DND-41 (cell line): Measurements from ENCODE around the gene KCNMA1.

Experiments used
- ATAC-seq: fragments of 200-7000 bp; cut with Tn5 transposase; 3 replicates; pipeline ENCODE4 v1.9.1; 2021; ENCODE audit warnings: low read depth; ENCODE audit not compliant: insufficient read depth
- DNase-seq: peaks from one replicate; pipeline ENCODE4 v3.0.0-alpha.2; 2020
- H2AFZ ChIP-seq: 2 replicates; pipeline ENCODE4 v1.6.0; 2012; ENCODE audit warnings: low read depth, low read length
- H3K27ac ChIP-seq: 2 replicates; pipeline ENCODE4 v1.5.1; 2012; ENCODE audit warnings: low read length, inconsistent platforms
- H3K27me3 ChIP-seq: fragments of 200-600 bp; sonication (generic); 2 replicates; pipeline ENCODE4 v1.6.0; 2012; ENCODE audit warnings: low read length, mild to moderate bottlenecking, inconsistent platforms; ENCODE audit not compliant: insufficient read depth, poor library complexity
- H3K36me3 ChIP-seq: 2 replicates; pipeline ENCODE4 v1.5.1; 2012; ENCODE audit warnings: low read length, inconsistent platforms; ENCODE audit not compliant: insufficient read depth
- H3K4me1 ChIP-seq: 2 replicates; pipeline ENCODE4 v1.5.1; 2012; ENCODE audit warnings: mild to moderate bottlenecking, low read length; ENCODE audit not compliant: insufficient read depth
- H3K4me2 ChIP-seq: 2 replicates; pipeline ENCODE4 v1.6.0; 2012; ENCODE audit warnings: mild to moderate bottlenecking, moderate library complexity, low read length, inconsistent platforms; ENCODE audit not compliant: insufficient read depth
- H3K4me3 ChIP-seq, 2 experiments: fragments of 200-600 bp in 1 of 2; shearing (Covaris generic) in 1 of 2; 2 replicates each; pipeline ENCODE4 v1.5.1; 2012 to 2016; ENCODE audit warnings: inconsistent platforms in 2 of 2, low read length in 2 of 2, mild to moderate bottlenecking in 2 of 2, low read depth in 1 of 2, moderate library complexity in 1 of 2
- H3K79me2 ChIP-seq: 2 replicates; pipeline ENCODE4 v1.6.0; 2012; ENCODE audit warnings: low read length, inconsistent platforms; ENCODE audit not compliant: insufficient read depth
- H3K9ac ChIP-seq: 2 replicates; pipeline ENCODE4 v1.6.0; 2012; ENCODE audit warnings: low read depth, mild to moderate bottlenecking, inconsistent platforms, low read length, moderate library complexity
- H3K9me3 ChIP-seq: 2 replicates; pipeline ENCODE4 v1.5.1; 2012; ENCODE audit warnings: low read length, moderate library complexity, mild to moderate bottlenecking, inconsistent platforms; ENCODE audit not compliant: insufficient read depth, severe bottlenecking
- H4K20me1 ChIP-seq: 2 replicates; pipeline ENCODE4 v1.6.0; 2012; ENCODE audit warnings: low read length; ENCODE audit not compliant: insufficient read depth
- CTCF ChIP-seq: IDR thresholded peaks from 2 replicates; pipeline ENCODE4 v1.5.1; 2012; ENCODE audit warnings: borderline replicate concordance, low read length, moderate library complexity, mild to moderate bottlenecking; ENCODE audit not compliant: poor library complexity, severe bottlenecking; ENCODE audit errors: extremely low read depth
- EZH2 ChIP-seq: IDR thresholded peaks from 3 replicates; pipeline ENCODE4 v1.6.1; 2012; ENCODE audit warnings: borderline replicate concordance, low read depth, mild to moderate bottlenecking, moderate library complexity, low read length, inconsistent platforms; ENCODE audit not compliant: severe bottlenecking

Gene KCNMA1

GRCh38 chr10:77513781-77514331 lies 123.8 kb downstream of the KCNMA1 start:
- no peaks in the 10 kb centered on the region for H3K36me3 ChIP-seq
- H3K9me3 ChIP-seq = no peaks in the 10 kb centered on the region
- no peak overlapping the region for H3K9ac ChIP-seq
- ATAC-seq = 0 out of 3 replicates have a peak, but pooled peaks have one; percentile 14
- no peak overlapping the region for H3K4me3 ChIP-seq
- H3K4me2 ChIP-seq = no peak overlapping the region
- no peaks in the 10 kb centered on the region for H3K4me1 ChIP-seq
- peaks cover 10% of the 10 kb centered on the region for H3K27me3 ChIP-seq
- no peak overlapping the region for H2AFZ ChIP-seq
- no peaks in the 10 kb centered on the region for H4K20me1 ChIP-seq
- TF ChIP-seq CTCF (no peak), EZH2 (no peak)
- H3K27ac ChIP-seq = no peak overlapping the region
- no peaks in the 10 kb centered on the region for H3K79me2 ChIP-seq
- no peak for DNase-seq

GRCh38 chr10:77513220-77513619 lies 124.4 kb downstream of the KCNMA1 start:
- TF ChIP-seq CTCF = no peak
- no peak for TF ChIP-seq EZH2
- Histone ChIP-seq H3K27me3 (peaks cover 10% of the 10 kb centered on the region), H3K4me1 (no peaks in the 10 kb centered on the region), H3K4me2 (no peak overlapping the region), H2AFZ (no peak overlapping the region), H3K36me3 (no peaks in the 10 kb centered on the region), H3K27ac (no peak overlapping the region), H3K79me2 (no peaks in the 10 kb centered on the region), H3K9me3 (no peaks in the 10 kb centered on the region), H3K9ac (no peak overlapping the region), H3K4me3 (no peak overlapping the region), H4K20me1 (no peaks in the 10 kb centered on the region)
- no peak for DNase-seq
- ATAC-seq = no peak

GRCh38 chr10:77512219-77512578 lies 125.4 kb downstream of the KCNMA1 start:
- no peak for ATAC-seq
- Histone ChIP-seq H3K27me3 (peaks cover 14% of the 10 kb centered on the region), H3K9me3 (no peaks in the 10 kb centered on the region), H3K4me3 (no peak overlapping the region), H3K4me1 (no peaks in the 10 kb centered on the region), H3K4me2 (no peak overlapping the region), H3K27ac (no peak overlapping the region), H2AFZ (no peak overlapping the region), H4K20me1 (no peaks in the 10 kb centered on the region), H3K9ac (no peak overlapping the region), H3K79me2 (no peaks in the 10 kb centered on the region), H3K36me3 (no peaks in the 10 kb centered on the region)
- no peak for TF ChIP-seq EZH2
- TF ChIP-seq CTCF = no peak
- no peak for DNase-seq
